ENCODE measurements around the gene UTP3. TPM values are rescaled to one million over a fixed set of nuclear protein-coding genes. Genes with fewer than 3 reads are reported as not detected.
A peak's percentile ranks its signal among the peaks of the same experiment; 100 is the strongest.
"Not testable (repeated sequence)": the region's sequence is repeated elsewhere in the genome, so short reads cannot be mapped to it uniquely, and the experiment has no call there.

The UTP3 gene
- total and polyA plus RNA-seq, 9 donors, result 10.3 to 25.0 (median 21.5) TPM

- no peaks in the 10 kb centered on the region for H3K36me3 ChIP-seq
- H3K4me3 ChIP-seq, result peak within 1 kb of the TSS; percentile 49
- H3K9me3 ChIP-seq, result no peaks in the 10 kb centered on the region
- intact Hi-C loops (cut with DNase I), result no loop called here
- H3K27me3 ChIP-seq, result no peaks in the 10 kb centered on the region
- peak within 1 kb of the TSS in 1 of 2 donors; percentile 66 for H3K27ac ChIP-seq
- TF ChIP-seq EP300 (IDR thresholded peaks at IDR 0.05) (no peak), POLR2A (IDR thresholded peaks at IDR 0.05) (no peak), CTCF (IDR thresholded peaks at IDR 0.05) (no peak)
- peak; percentile 49 to 61 (median 55) for DNase-seq
- peaks cover 7% of the 10 kb centered on the region for H3K4me1 ChIP-seq (ENCODE audit: insufficient read depth)
- 6 to 15% (median 7%) methylated on average over 3 of the region's 3 CpGs for WGBS, 3 donors
These were observed 33.4 kb downstream of the UTP3 start, which contains the start of gene RUFY3 for GRCh38 chr4:70721747-70722146. RUFY3 (plus strand) TSS chr4:70721964; CDS start chr4:70722574, 610 bp downstream.

GRCh38 chr4:70722199-70722791, 34.0 kb downstream of the UTP3 start:
- DNase-seq, result peak; percentile 21 to 56 (median 46)
- Histone ChIP-seq H3K27me3 (no peaks in the 10 kb centered on the region), H3K4me1 (ENCODE audit: insufficient read depth) (peaks cover 7% of the 10 kb centered on the region), H3K36me3 (no peaks in the 10 kb centered on the region), H3K27ac (peak overlapping the region in 1 of 2 donors; percentile 66), H3K4me3 (peak overlapping the region; percentile 49), H3K9me3 (no peaks in the 10 kb centered on the region)
- TF ChIP-seq CTCF (IDR thresholded peaks at IDR 0.05) (no peak), EP300 (IDR thresholded peaks at IDR 0.05) (no peak), POLR2A (IDR thresholded peaks at IDR 0.05) (no peak)
- intact Hi-C loops (cut with DNase I), result no loop called here
- WGBS, 3 donors, result 8 to 17% (median 10%) methylated on average over 7 of the region's 7 CpGs

- Histone ChIP-seq H3K27ac (no peak overlapping the region), H3K36me3 (no peaks in the 10 kb centered on the region), H3K9me3 (no peaks in the 10 kb centered on the region), H3K4me3 (no peak overlapping the region), H3K4me1 (ENCODE audit: insufficient read depth) (peaks cover 7% of the 10 kb centered on the region), H3K27me3 (no peaks in the 10 kb centered on the region)
- TF ChIP-seq CTCF (IDR thresholded peaks at IDR 0.05), result no peak
- TF ChIP-seq EP300 (IDR thresholded peaks at IDR 0.05), result no peak
- no peak for TF ChIP-seq POLR2A (IDR thresholded peaks at IDR 0.05)
- intact Hi-C loops (cut with DNase I), result no loop called here
- no peak for DNase-seq
- WGBS, 3 donors, result 91 to 94% (median 94%) methylated on average over 3 of the region's 3 CpGs
These were observed 36.1 kb downstream of the UTP3 start for GRCh38 chr4:70724463-70724862.

DNA sequence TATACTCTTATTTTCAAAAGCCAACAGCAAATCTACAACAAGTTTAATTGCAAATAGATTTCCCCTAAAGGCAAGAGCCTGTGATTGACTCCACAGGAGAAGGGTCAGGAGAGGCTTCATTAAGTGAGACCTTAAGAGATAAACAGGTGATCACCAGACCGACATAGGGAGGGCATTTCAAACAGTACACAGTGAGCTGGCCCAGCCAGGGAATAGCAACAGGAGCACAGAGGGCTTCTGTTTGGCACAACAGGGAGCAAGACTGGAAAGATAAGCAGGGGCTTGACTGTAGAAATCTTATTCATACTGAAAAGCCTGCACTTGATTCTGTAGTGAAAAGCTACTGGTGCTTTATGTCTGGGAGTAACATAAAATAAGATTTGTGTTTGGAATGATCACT, 37.3 kb downstream of the UTP3 start:
- Histone ChIP-seq H3K4me3 (no peak overlapping the region), H3K9me3 (no peaks in the 10 kb centered on the region), H3K27me3 (no peaks in the 10 kb centered on the region), H3K4me1 (ENCODE audit: insufficient read depth) (peaks cover 8% of the 10 kb centered on the region), H3K27ac (no peak overlapping the region), H3K36me3 (no peaks in the 10 kb centered on the region)
- intact Hi-C loops (cut with DNase I), result no loop called here
- DNase-seq, result no peak
- WGBS, 3 donors, result 28 to 59% (median 43%) methylated on average over 1 of the region's 1 CpG
- no peak for TF ChIP-seq EP300 (IDR thresholded peaks at IDR 0.05)
- TF ChIP-seq POLR2A (IDR thresholded peaks at IDR 0.05), result no peak
- no peak for TF ChIP-seq CTCF (IDR thresholded peaks at IDR 0.05)

DNA sequence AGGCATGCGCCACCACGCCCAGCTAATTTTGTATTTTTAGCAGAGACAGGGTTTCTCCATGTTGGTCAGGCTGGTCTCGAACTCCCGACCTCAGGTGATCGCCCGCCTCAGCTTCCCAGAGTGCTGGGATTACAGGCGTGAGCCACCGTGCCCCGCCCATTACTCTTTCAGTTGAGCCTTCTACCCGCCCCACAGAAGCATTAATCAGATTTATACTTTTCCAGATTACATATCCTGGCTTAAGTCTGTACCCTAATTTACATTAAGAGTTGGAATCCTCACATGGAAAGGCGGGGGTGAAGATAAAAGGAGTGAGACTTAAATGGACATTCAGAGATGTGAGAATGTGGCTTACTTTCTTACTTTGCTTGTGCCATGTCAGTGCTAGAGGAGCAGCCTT, 38.2 kb downstream of the UTP3 start:
- H3K4me1 ChIP-seq (ENCODE audit: insufficient read depth), result peaks cover 12% of the 10 kb centered on the region
- H3K9me3 ChIP-seq; intact Hi-C loops (cut with DNase I); H3K27me3 ChIP-seq; H3K36me3 ChIP-seq; H3K27ac ChIP-seq; DNase-seq; H3K4me3 ChIP-seq: not testable (repeated sequence)
- WGBS, 3 donors, result 92 to 98% (median 93%) methylated on average over 11 of the region's 11 CpGs

All from ovary (tissue), 9 donors.